ENCODE data around the gene NFE2L3. TPM values are rescaled to one million over a fixed set of nuclear protein-coding genes. Genes with fewer than 3 reads are reported as not detected.
A peak's percentile ranks its signal among the peaks of the same experiment; 100 is the strongest.

Gene NFE2L3
- total and polyA plus RNA-seq, 2 of the 4 experiments (the other 2 are of a cell fraction): 28.0 to 43.2 TPM

GRCh38 chr7:26200038-26200443 is 48.0 kb downstream of the NFE2L3 start:
- Histone ChIP-seq H3K14ac (replicated peaks; ENCODE audit: low read depth, low read length) (peak overlapping the region; percentile 99), H3K9ac (ENCODE audit: low read depth, low read length) (peak overlapping the region; percentile 97), H2BK120ac (ENCODE audit: low read depth, low read length) (peak overlapping the region; percentile 32; the same call in 1 of the 2 replicates), H2AK5ac (ENCODE audit: low read depth, low read length) (peak overlapping the region; percentile 99), H3K4me3 (ENCODE audit: insufficient read depth, low read depth, low read length) (peak overlapping the region; percentile 81), H4K20me1 (ENCODE audit: insufficient read depth, low read length) (peaks cover 82% of the 10 kb centered on the region), H3K79me1 (ENCODE audit: low read depth in 1 of 2, low read length in 2 of 2) (0 out of 4 replicates have a peak, but pooled peaks cover 0 to 2% of the 10 kb centered on the region in 2 experiments), H3K56ac (ENCODE audit: extremely low read depth, insufficient read depth, low read length) (peak overlapping the region; percentile 98), H3K23ac (ENCODE audit: low read depth, low read length) (peak overlapping the region; percentile 99), H3K36me3 (ENCODE audit: control insufficient read depth, insufficient read depth, low read length) (peaks cover 19% of the 10 kb centered on the region), H3K27ac (ENCODE audit: insufficient read depth, low read length) (peak overlapping the region; percentile 94), H3K27me3 (ENCODE audit: control insufficient read depth, insufficient read depth, low read length) (no peaks in the 10 kb centered on the region), H3K18ac (ENCODE audit: low read depth, low read length) (peak overlapping the region; percentile 67), H4K8ac (ENCODE audit: low read depth in 2 of 2, low read length in 2 of 2) (peak overlapping the region; percentile 52 to 90), H4K5ac (ENCODE audit: low read depth, low read length) (peak overlapping the region; percentile 82), H3K4ac (ENCODE audit: low read depth, low read length) (peak overlapping the region; percentile 98), H3K4me1 (ENCODE audit: control insufficient read depth, insufficient read depth, low read length) (0 out of 2 replicates have a peak, but pooled peaks cover 2% of the 10 kb centered on the region), H3K9me1 (ENCODE audit: insufficient read depth, low read length) (no peaks in the 10 kb centered on the region), H2AFZ (replicated peaks; ENCODE audit: low read length, poor library complexity) (peak overlapping the region; percentile 93), H2AK9ac (replicated peaks; ENCODE audit: low read depth, low read length, poor library complexity) (peak overlapping the region; percentile 99), H2BK5ac (ENCODE audit: low read depth, low read length, poor library complexity, severe bottlenecking) (peak overlapping the region; percentile 93), H4K91ac (ENCODE audit: insufficient read depth, low read depth, low read length) (peak overlapping the region; percentile 95), H3K9me3 (ENCODE audit: control insufficient read depth, insufficient read depth, low read length) (no peaks in the 10 kb centered on the region), H2BK20ac (ENCODE audit: low read depth, low read length) (no peak overlapping the region), H2BK15ac (ENCODE audit: low read depth, low read length) (no peak overlapping the region), H3K4me2 (ENCODE audit: low read depth, low read length) (peak overlapping the region; percentile 6; the same call in 1 of the 2 replicates)
- ChIA-PET POLR2A (ENCODE audit: unreplicated experiment) (interaction anchor here (0.7 to 0.9 kb wide), 2 partner anchors 11 to 190 kb away, joined by 3 read pairs; no protein-coding TSS in a partner anchor), CTCF (no interaction called here)
- DNase-seq: no peak
- TF ChIP-seq BHLHE40 (IDR thresholded peaks at IDR 0.05; ENCODE audit: low read depth, low read length): no peak
- no peak for TF ChIP-seq FOS (IDR thresholded peaks at IDR 0.05; ENCODE audit: low read depth, low read length)
- TF ChIP-seq USF2 (IDR thresholded peaks at IDR 0.05; ENCODE audit: low read depth, low read length): no peak
- no peak for TF ChIP-seq RFX5 (IDR thresholded peaks at IDR 0.05; ENCODE audit: low read depth, low read length)
- no peak; the same call in 1 of the 2 replicates for TF ChIP-seq CHD1 (IDR thresholded peaks at IDR 0.05; ENCODE audit: low read depth, low read length)
- TF ChIP-seq MXI1 (IDR thresholded peaks at IDR 0.05; ENCODE audit: borderline replicate concordance, low read depth, low read length): no peak
- TF ChIP-seq RAD21 (IDR thresholded peaks at IDR 0.05; ENCODE audit: low read length): no peak
- TF ChIP-seq, protein P1, sequence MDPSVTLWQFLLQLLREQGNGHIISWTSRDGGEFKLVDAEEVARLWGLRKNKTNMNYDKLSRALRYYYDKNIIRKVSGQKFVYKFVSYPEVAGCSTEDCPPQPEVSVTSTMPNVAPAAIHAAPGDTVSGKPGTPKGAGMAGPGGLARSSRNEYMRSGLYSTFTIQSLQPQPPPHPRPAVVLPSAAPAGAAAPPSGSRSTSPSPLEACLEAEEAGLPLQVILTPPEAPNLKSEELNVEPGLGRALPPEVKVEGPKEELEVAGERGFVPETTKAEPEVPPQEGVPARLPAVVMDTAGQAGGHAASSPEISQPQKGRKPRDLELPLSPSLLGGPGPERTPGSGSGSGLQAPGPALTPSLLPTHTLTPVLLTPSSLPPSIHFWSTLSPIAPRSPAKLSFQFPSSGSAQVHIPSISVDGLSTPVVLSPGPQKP (IDR thresholded peaks at IDR 0.05; ENCODE audit: borderline replicate concordance, low read depth, low read length): no peak
- TF ChIP-seq, protein P2, sequence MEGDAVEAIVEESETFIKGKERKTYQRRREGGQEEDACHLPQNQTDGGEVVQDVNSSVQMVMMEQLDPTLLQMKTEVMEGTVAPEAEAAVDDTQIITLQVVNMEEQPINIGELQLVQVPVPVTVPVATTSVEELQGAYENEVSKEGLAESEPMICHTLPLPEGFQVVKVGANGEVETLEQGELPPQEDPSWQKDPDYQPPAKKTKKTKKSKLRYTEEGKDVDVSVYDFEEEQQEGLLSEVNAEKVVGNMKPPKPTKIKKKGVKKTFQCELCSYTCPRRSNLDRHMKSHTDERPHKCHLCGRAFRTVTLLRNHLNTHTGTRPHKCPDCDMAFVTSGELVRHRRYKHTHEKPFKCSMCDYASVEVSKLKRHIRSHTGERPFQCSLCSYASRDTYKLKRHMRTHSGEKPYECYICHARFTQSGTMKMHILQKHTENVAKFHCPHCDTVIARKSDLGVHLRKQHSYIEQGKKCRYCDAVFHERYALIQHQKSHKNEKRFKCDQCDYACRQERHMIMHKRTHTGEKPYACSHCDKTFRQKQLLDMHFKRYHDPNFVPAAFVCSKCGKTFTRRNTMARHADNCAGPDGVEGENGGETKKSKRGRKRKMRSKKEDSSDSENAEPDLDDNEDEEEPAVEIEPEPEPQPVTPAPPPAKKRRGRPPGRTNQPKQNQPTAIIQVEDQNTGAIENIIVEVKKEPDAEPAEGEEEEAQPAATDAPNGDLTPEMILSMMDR (conservative IDR thresholded peaks at IDR 0.05; ENCODE audit: low read depth, low read length): no peak
- no peak for TF ChIP-seq SMC3 (IDR thresholded peaks at IDR 0.05; ENCODE audit: low read depth, low read length)
- no peak for TF ChIP-seq MAZ (IDR thresholded peaks at IDR 0.05; ENCODE audit: borderline replicate concordance, low read depth, low read length)
- TF ChIP-seq CEBPB (IDR thresholded peaks at IDR 0.05; ENCODE audit: low read depth, low read length): no peak
- TF ChIP-seq NFE2L2 (IDR thresholded peaks at IDR 0.05; ENCODE audit: low read depth, low read length): no peak
- TF ChIP-seq POLR2A (IDR thresholded peaks at IDR 0.05; ENCODE audit: low read depth, low read length): no peak
- no peak for TF ChIP-seq MAFK (IDR thresholded peaks at IDR 0.05; ENCODE audit: low read depth, low read length)
- TF ChIP-seq RCOR1 (IDR thresholded peaks at IDR 0.05; ENCODE audit: insufficient replicate concordance, low read length): no peak
- 0% methylated on average over 3 of the region's 29 CpGs; no CpG with 5 or more reads in 1 of the 2 experiments for WGBS, 2 experiments (ENCODE audit: extremely low coverage in 2 of 2, insufficient read length in 1 of 2)
- in situ Hi-C loops (cut with MboI; ENCODE audit: low sequenced_read_pairs): loop anchor here (10.0 to 25.0 kb wide), 3 partner anchors 345 to 662 kb away; partner anchors contain the start of gene SKAP2
- dilution Hi-C loops (cut with HindIII; ENCODE audit: low sequenced_read_pairs, unreplicated experiment): no loop called here
- intact Hi-C loops (cut with micrococcal nuclease): loop anchor here (2.0 to 10.0 kb wide), 6 partner anchors 157 to 1967 kb away; no protein-coding TSS in a partner anchor
- ATAC-seq (ENCODE audit: low read depth): peak; percentile 22; the same call in 1 of the 2 replicates
- BruUV-seq (replicated peaks): no TSS peak
